Adrenal gland (tissue), 5 donors: ENCODE measurements around the gene CTBP2.

ENCODE experiments used
- POLR2A ChIP-seq, 2 donors: fragments of 450-650 bp; IDR thresholded peaks; one replicate each; pipeline ENCODE4 v1.6.1; 2017; ENCODE audit warnings: antibody characterized with exemption in 2 of 2, mild to moderate bottlenecking in 2 of 2, moderate library complexity in 1 of 2
- TF ChIP-seq, protein P1 (sequence below), 6 experiments: fragments of 450-650 bp in 4 of 6; fragments of 200-600 bp in 2 of 6; sonication (generic) in 1 of 6; IDR thresholded peaks; 1 replicate in 5 of 6; 2 replicates in 1 of 6; pipeline versions ENCODE4 v1.5.1 to v1.8.0; 2016 to 2021; ENCODE audit warnings: antibody characterized with exemption in 6 of 6, mild to moderate bottlenecking in 2 of 6, moderate library complexity in 1 of 6
- donor health status: DM: no; HTN: no; CAD: no.

DNA sequence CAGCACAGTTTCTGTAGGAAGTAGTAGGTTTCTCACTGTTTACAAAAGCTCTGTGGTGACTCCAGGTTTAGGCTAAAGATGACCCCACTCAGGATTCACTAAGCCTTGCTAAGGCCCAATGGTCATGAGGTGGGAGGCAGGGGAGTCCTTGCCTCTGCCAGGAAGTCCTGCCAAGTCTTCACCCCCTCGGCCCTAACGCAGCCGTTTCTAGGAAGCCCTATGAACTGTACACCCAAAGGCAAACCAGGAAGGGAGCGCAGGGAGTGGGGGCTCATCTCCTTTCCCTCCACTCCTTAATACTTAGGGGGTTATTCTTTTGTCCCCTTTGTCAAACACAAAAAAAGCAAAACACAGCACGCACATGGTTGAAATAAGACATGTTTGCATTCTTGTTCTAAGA, 64.6 kb downstream of the CTBP2 start:
- TF ChIP-seq, protein P1, sequence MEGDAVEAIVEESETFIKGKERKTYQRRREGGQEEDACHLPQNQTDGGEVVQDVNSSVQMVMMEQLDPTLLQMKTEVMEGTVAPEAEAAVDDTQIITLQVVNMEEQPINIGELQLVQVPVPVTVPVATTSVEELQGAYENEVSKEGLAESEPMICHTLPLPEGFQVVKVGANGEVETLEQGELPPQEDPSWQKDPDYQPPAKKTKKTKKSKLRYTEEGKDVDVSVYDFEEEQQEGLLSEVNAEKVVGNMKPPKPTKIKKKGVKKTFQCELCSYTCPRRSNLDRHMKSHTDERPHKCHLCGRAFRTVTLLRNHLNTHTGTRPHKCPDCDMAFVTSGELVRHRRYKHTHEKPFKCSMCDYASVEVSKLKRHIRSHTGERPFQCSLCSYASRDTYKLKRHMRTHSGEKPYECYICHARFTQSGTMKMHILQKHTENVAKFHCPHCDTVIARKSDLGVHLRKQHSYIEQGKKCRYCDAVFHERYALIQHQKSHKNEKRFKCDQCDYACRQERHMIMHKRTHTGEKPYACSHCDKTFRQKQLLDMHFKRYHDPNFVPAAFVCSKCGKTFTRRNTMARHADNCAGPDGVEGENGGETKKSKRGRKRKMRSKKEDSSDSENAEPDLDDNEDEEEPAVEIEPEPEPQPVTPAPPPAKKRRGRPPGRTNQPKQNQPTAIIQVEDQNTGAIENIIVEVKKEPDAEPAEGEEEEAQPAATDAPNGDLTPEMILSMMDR (IDR thresholded peaks at IDR 0.05): no peak
- TF ChIP-seq POLR2A (IDR thresholded peaks at IDR 0.05): no peak
